Measurements from ENCODE around the gene CEP104.

The CEP104 gene

DNA sequence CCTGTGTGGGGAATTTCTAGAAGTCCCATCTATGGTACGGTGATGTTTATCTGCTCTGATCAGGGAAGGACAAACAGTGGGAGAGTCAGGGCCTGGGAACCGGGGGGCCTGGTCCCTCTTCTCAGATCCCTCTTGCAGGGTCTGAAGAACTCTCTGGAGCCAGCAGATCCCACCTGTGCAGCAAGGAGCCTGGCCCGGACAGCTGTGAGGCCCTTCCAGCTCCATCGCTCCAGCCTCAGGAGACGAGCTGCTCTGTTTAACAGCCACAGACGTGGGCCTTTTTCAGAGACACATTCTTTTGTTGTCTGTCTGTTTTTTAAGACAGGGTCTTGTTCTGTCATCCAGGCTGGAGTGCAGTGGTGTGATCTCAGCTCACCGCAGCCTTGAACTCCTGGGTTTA, 28.6 kb upstream of the CEP104 start:
- no peaks in the 10 kb centered on the region for H3K9me3 Mint-ChIP-seq
- peaks cover 7% of the 10 kb centered on the region for H3K4me1 Mint-ChIP-seq
- H3K36me3 Mint-ChIP-seq: peaks cover 15% of the 10 kb centered on the region
- H3K27ac Mint-ChIP-seq: no peak overlapping the region
- no peak overlapping the region for H3K4me3 Mint-ChIP-seq
- H3K27me3 Mint-ChIP-seq: no peaks in the 10 kb centered on the region

DNA sequence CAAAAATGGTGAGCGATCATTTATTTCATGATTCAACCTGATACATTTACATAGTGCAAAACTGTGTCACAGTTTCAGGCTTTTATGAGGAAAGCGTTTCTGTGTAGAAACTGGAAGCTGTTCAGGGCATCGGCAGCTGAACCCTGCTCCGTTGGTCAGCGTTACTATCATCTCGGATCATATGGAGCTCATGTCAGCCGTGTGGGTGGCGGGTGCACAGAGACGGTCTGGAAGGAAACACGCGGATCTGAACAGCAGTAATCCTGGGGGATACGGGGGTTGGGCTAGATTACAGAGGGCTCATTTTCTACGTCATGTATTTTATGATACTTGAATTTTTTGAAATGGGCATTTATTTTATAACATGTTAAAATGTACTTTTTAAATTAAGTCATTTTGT, 28.0 kb upstream of the CEP104 start:
- H3K27me3 Mint-ChIP-seq: no peaks in the 10 kb centered on the region
- peaks cover 4% of the 10 kb centered on the region for H3K4me1 Mint-ChIP-seq
- no peak overlapping the region for H3K4me3 Mint-ChIP-seq
- no peak overlapping the region for H3K27ac Mint-ChIP-seq
- peaks cover 12% of the 10 kb centered on the region for H3K36me3 Mint-ChIP-seq
- H3K9me3 Mint-ChIP-seq: no peaks in the 10 kb centered on the region

DNA sequence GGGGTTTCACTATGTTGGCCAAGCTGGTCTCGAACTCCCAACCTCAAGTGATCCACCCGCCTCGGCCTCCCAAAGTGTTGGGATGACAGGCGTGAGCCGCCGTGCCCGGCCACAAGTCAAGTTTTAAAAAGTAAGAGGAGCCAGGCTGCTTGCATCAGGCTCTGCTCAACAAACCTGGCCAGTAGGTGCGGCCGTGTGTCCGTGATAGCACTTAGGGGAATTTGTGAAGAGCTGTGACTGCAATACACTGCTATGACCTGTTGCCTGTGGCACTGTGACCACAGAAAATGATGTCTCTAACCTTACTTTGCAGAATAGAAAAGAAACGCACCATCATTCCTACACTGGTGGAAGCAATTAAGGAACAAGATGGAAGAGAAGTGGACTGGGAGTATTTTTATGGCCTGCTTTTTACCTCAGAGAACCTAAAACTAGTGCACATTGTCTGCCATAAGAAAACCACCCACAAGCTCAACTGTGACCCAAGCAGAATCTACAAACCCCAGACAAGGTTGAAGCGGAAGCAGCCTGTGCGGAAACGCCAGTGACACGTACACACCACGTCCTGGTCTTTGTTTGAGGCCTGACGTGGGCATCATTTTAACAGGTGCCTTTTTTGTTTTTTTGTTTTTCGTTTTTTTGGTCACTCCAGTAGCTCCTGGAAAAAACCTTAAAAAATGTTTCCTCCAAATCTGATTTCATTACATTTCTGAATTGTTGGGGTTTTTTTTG, 26.3 kb upstream of the CEP104 start:
- Mint-ChIP-seq H3K27ac (no peak overlapping the region), H3K36me3 (peaks cover 19% of the 10 kb centered on the region), H3K4me1 (no peaks in the 10 kb centered on the region), H3K4me3 (peak overlapping the region; percentile 2), H3K9me3 (no peaks in the 10 kb centered on the region), H3K27me3 (no peaks in the 10 kb centered on the region)

- H3K27me3 Mint-ChIP-seq: no peaks in the 10 kb centered on the region
- H3K9me3 Mint-ChIP-seq: no peaks in the 10 kb centered on the region
- no peak overlapping the region for H3K4me3 Mint-ChIP-seq
- peaks cover 22% of the 10 kb centered on the region for H3K36me3 Mint-ChIP-seq
- no peak overlapping the region for H3K27ac Mint-ChIP-seq
- H3K4me1 Mint-ChIP-seq: no peaks in the 10 kb centered on the region
Observed at GRCh38 chr1:3881193-3881480, 24.1 kb upstream of the CEP104 start.

DNA sequence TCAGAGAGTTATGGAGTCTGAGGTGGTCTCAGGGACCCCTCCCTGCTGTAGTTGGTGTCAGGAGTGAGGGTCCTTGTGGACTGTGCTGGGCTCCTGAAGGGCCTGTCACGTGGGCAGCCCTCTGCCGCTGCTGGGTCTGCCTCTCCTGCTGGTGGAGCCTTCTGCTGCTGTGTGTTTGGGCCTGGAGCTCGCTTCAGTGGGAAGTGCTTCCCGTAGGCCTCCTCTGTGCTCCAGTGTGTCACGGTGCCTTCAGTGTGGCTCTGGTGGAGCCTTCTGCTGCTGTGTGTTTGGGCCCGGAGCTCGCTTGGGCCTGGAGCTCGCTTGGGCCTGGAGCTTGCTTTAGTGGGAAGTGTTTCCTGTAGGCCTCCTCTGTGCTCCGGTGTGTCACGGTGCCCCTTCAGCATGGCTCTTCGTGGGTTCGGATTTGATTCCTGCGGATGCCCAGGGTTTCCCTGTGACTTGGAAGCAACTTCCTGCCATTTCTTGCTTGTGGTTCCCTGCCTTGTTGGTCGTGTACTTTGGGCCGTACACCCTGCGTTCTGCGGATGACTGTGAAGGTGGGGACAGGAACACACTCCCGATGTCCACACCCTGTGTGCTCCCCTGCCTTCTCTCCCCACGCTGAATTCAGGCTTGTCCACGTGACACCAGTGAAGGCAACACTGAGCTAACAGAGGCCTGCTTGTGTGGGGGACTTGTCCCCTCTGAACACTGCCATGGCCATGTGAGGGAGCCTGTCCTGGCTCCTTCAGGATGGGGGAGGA, 23.6 kb upstream of the CEP104 start:
- no peaks in the 10 kb centered on the region for H3K27me3 Mint-ChIP-seq
- H3K4me3 Mint-ChIP-seq: no peak overlapping the region
- H3K9me3 Mint-ChIP-seq: no peaks in the 10 kb centered on the region
- H3K27ac Mint-ChIP-seq: peak overlapping the region; percentile 80
- H3K4me1 Mint-ChIP-seq: no peaks in the 10 kb centered on the region
- peaks cover 22% of the 10 kb centered on the region for H3K36me3 Mint-ChIP-seq

- Mint-ChIP-seq H3K4me3 (no peak overlapping the region), H3K27me3 (no peaks in the 10 kb centered on the region), H3K36me3 (peaks cover 21% of the 10 kb centered on the region), H3K27ac (no peak overlapping the region), H3K9me3 (no peaks in the 10 kb centered on the region), H3K4me1 (no peaks in the 10 kb centered on the region)
Observed at GRCh38 chr1:3879787-3880428, 22.9 kb upstream of the CEP104 start.

- no peaks in the 10 kb centered on the region for H3K9me3 Mint-ChIP-seq
- H3K4me1 Mint-ChIP-seq: no peaks in the 10 kb centered on the region
- H3K27ac Mint-ChIP-seq: no peak overlapping the region
- H3K27me3 Mint-ChIP-seq: no peaks in the 10 kb centered on the region
- peaks cover 15% of the 10 kb centered on the region for H3K36me3 Mint-ChIP-seq
- H3K4me3 Mint-ChIP-seq: no peak overlapping the region
Observed at GRCh38 chr1:3879099-3879498, 22.1 kb upstream of the CEP104 start.

DNA sequence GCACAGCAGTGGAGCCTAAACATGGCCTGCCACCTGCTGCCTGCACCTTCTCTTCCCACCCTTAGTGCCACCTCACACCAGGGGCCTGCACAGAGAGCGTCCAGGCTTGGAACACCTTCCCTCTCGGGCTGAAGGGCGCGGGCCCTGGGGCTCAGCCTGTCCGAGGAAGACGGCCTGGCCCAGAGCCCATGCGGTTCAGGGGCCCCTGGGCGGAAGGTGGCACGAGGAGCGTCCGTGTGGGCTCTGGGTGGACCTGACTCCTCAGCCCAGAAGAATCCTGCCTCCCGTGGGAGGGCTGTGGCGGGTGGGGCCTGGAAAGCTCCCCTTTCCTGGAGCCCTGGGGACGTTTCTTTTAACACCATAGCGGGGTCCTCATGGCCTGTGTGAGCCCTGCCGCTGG, 19.7 kb upstream of the CEP104 start:
- Mint-ChIP-seq H3K27ac (no peak overlapping the region), H3K4me1 (no peaks in the 10 kb centered on the region), H3K36me3 (peaks cover 19% of the 10 kb centered on the region), H3K4me3 (no peak overlapping the region), H3K27me3 (no peaks in the 10 kb centered on the region), H3K9me3 (no peaks in the 10 kb centered on the region)

DNA sequence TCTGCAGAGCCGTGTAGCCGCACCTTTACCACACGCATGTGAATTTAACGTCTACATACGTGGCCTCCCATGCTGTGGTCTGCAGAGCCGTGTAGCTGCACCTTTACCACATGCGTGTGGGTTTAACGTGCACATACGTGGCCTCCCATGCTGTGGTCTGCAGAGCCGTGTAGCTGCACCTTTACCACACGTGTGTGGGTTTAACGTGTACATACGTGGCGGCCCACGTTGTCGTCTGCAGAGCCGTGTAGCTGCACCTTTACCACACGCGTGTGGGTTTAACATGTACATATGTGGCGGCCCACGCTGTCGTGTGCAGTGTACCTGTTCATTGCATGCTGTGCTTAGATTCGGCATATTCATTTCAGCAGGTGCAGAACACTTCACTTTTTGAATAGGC, 17.7 kb upstream of the CEP104 start:
- Mint-ChIP-seq H3K27me3 (no peaks in the 10 kb centered on the region), H3K9me3 (no peaks in the 10 kb centered on the region), H3K4me3 (no peak overlapping the region), H3K27ac (no peak overlapping the region), H3K36me3 (peaks cover 20% of the 10 kb centered on the region), H3K4me1 (no peaks in the 10 kb centered on the region)

DNA sequence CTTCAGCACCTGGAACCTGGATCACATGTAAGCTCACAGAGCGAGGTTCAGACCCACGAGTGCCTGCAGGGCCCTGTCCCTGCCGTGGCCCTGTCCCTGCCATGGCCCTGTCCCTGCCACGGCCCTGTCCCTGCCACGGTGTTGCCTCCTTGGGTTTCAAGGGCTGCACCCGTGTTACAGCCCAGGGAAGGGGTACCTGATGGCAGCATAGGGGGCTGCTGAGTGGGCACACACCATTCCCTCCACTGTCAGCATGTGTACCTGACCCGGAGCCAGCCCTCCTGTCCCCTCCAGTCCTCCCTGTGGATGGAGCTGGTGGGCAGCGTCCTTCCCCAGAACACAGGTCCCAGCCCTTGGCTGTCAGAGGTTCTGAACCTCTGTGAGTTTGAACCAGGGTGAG, 15.5 kb upstream of the CEP104 start:
- H3K27ac Mint-ChIP-seq: no peak overlapping the region
- H3K36me3 Mint-ChIP-seq: peaks cover 8% of the 10 kb centered on the region
- no peaks in the 10 kb centered on the region for H3K27me3 Mint-ChIP-seq
- no peaks in the 10 kb centered on the region for H3K9me3 Mint-ChIP-seq
- no peak overlapping the region for H3K4me3 Mint-ChIP-seq
- no peaks in the 10 kb centered on the region for H3K4me1 Mint-ChIP-seq

DNA sequence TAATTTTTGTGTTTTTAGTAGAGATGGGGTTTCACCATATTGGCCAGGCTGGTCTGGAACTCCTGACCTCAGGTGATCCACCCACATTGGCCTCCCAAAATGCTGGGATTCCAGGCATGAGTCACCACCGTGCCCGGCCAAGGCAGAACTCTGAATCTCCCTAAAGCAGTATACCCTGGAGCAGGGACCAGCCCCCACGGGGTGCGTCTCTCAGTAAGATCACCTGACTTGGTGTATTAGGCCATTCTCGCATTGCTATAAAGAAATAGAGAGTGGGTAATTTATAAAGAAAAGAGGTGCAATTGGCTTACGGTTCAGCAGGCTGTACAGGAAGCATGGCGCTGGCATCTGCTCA, 14.4 kb upstream of the CEP104 start:
- Mint-ChIP-seq H3K4me3 (no peak overlapping the region), H3K36me3 (peaks cover 5% of the 10 kb centered on the region), H3K27ac (no peak overlapping the region), H3K9me3 (no peaks in the 10 kb centered on the region), H3K27me3 (no peaks in the 10 kb centered on the region), H3K4me1 (no peaks in the 10 kb centered on the region)

- Mint-ChIP-seq H3K27me3 (no peaks in the 10 kb centered on the region), H3K9me3 (no peaks in the 10 kb centered on the region), H3K4me3 (no peak overlapping the region), H3K36me3 (peaks cover 5% of the 10 kb centered on the region), H3K27ac (no peak overlapping the region), H3K4me1 (peaks cover 4% of the 10 kb centered on the region)
Observed at GRCh38 chr1:3869751-3870301, 12.8 kb upstream of the CEP104 start.

DNA sequence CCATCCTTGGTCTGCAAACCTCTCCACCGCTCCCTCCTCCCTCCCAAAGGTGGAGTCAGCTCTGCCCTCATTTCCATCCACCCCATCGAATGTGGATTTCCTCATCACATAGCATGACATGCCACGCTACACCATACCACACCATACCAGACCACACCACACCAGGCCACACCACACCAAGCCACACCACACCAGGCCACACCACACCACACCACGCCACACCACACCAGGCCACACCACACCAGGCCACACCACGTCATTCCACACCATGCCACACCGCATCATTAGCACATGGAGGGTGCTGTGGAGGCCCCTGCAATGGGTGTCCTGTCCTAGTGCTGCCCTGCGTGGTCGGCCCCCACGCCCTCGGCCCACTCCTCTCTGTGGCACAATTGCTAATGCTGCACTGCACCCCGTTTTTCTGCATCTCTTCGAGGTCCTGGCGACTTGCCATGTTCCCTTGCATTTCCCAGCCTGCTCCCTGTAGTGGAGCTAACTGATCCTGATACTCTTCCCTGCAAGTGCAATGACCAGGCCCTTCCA, 11.5 kb upstream of the CEP104 start:
- peaks cover 1% of the 10 kb centered on the region for H3K36me3 Mint-ChIP-seq
- no peaks in the 10 kb centered on the region for H3K27me3 Mint-ChIP-seq
- peaks cover 7% of the 10 kb centered on the region for H3K4me1 Mint-ChIP-seq
- no peaks in the 10 kb centered on the region for H3K9me3 Mint-ChIP-seq
- H3K4me3 Mint-ChIP-seq: no peak overlapping the region
- H3K27ac Mint-ChIP-seq: no peak overlapping the region

- Mint-ChIP-seq H3K4me3 (no peak overlapping the region), H3K27me3 (no peaks in the 10 kb centered on the region), H3K4me1 (peaks cover 11% of the 10 kb centered on the region), H3K9me3 (no peaks in the 10 kb centered on the region), H3K36me3 (no peaks in the 10 kb centered on the region), H3K27ac (no peak overlapping the region)
Observed at GRCh38 chr1:3865606-3866160, 8.7 kb upstream of the CEP104 start.

GRCh38 chr1:3864884-3865283, 7.9 kb upstream of the CEP104 start:
- Mint-ChIP-seq H3K27me3 (no peaks in the 10 kb centered on the region), H3K36me3 (no peaks in the 10 kb centered on the region)

More at GRCh38 chr1:3864884-3865283, 7.9 kb upstream of the CEP104 start:
- H3K4me1 Mint-ChIP-seq: peaks cover 11% of the 10 kb centered on the region
- H3K9me3 Mint-ChIP-seq: no peaks in the 10 kb centered on the region
- no peak overlapping the region for H3K4me3 Mint-ChIP-seq
- H3K27ac Mint-ChIP-seq: peak overlapping the region; percentile 78

Data from activated naive CD4-positive, alpha-beta T cell treated with anti-CD3 and anti-CD28 coated beads, Interleukin-2, amount 50 U/mL, for 24 hours (primary cell).